ENCODE results near the gene BTRC.

- no peak for TF ChIP-seq CTCF (IDR thresholded peaks at IDR 0.05)
- TF ChIP-seq ZFX (IDR thresholded peaks at IDR 0.05; ENCODE audit: borderline replicate concordance) = no peak
Measured at GRCh38 chr10:101466016-101466912, 112.3 kb downstream of the BTRC start.
